ENCODE measurements around the gene ORAI2. TPM values are rescaled to one million over a fixed set of nuclear protein-coding genes. Genes with fewer than 3 reads are reported as not detected.
A peak's percentile ranks its signal among the peaks of the same experiment; 100 is the strongest.

The ORAI2 gene
- total and polyA plus RNA-seq, 2 of the 4 experiments (the other 2 are of a cell fraction): 52.0 to 58.3 TPM

DNA sequence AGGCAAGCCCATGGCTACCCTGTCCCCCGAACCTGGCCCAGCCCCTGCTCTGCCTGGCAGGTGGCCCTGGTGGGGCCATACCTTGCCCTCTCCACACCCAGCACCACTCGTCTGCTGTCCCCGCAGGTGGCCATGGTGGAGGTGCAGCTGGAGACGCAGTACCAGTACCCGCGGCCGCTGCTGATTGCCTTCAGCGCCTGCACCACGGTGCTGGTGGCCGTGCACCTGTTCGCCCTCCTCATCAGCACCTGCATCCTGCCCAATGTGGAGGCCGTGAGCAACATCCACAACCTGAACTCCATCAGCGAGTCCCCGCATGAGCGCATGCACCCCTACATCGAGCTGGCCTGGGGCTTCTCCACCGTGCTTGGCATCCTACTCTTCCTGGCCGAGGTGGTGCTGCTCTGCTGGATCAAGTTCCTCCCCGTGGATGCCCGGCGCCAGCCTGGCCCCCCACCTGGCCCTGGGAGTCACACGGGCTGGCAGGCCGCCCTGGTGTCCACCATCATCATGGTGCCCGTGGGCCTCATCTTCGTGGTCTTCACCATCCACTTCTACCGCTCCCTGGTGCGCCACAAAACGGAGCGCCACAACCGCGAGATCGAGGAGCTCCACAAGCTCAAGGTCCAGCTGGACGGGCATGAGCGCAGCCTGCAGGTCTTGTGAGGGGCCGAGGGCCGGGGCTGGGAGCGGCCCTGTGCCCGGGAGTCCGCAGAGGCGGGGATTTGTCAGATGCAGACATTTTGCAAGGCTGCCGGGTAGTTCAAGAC, 13.2 kb downstream of the ORAI2 start (continued):
- TF ChIP-seq NFE2L2 (IDR thresholded peaks at IDR 0.05; ENCODE audit: low read depth, low read length): no peak

DNA sequence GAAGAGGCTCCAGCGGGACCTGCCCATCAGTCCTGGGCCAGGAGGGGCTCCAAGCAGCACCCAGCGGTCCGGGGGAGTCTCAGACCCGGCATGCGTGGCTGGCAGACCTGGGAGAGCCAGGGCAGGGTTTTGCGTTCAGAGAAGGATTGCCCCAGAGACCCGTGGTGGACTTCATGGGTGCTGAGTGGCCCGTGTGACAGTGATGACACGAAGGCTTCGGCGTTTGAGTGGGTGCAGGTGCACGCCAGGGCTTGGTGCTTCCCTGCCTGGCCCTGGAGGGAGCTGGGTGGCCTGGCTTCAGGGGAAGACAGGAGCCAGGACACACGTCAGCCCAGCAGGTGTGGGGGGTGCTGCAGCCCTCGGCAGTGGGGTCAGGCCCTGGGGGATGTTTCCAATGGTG, 13.9 kb downstream of the ORAI2 start:
- Histone ChIP-seq H2BK120ac (ENCODE audit: low read depth, low read length) (no peak overlapping the region), H3K4me3 (ENCODE audit: insufficient read depth, low read depth, low read length) (no peak overlapping the region), H2AK5ac (ENCODE audit: low read depth, low read length) (no peak overlapping the region; the same call in 1 of the 2 replicates), H3K23ac (ENCODE audit: low read depth, low read length) (no peak overlapping the region), H3K4ac (ENCODE audit: low read depth, low read length) (no peak overlapping the region), H4K20me1 (ENCODE audit: insufficient read depth, low read length) (peaks cover 4% of the 10 kb centered on the region; the same call in 1 of the 2 replicates), H3K9me3 (ENCODE audit: control insufficient read depth, insufficient read depth, low read length) (no peaks in the 10 kb centered on the region), H2AK9ac (replicated peaks; ENCODE audit: low read depth, low read length, poor library complexity) (peak overlapping the region; percentile 82), H3K9ac (ENCODE audit: low read depth, low read length) (no peak overlapping the region), H3K18ac (ENCODE audit: low read depth, low read length) (no peak overlapping the region), H3K4me1 (ENCODE audit: control insufficient read depth, insufficient read depth, low read length) (peaks cover 4% of the 10 kb centered on the region; the same call in 1 of the 2 replicates), H3K36me3 (ENCODE audit: control insufficient read depth, insufficient read depth, low read length) (peaks cover 23% of the 10 kb centered on the region), H4K5ac (ENCODE audit: low read depth, low read length) (no peak overlapping the region), H2BK15ac (ENCODE audit: low read depth, low read length) (no peak overlapping the region), H3K27me3 (ENCODE audit: control insufficient read depth, insufficient read depth, low read length) (no peaks in the 10 kb centered on the region), H4K91ac (ENCODE audit: insufficient read depth, low read depth, low read length) (no peak overlapping the region), H2BK5ac (ENCODE audit: low read depth, low read length, poor library complexity, severe bottlenecking) (no peak overlapping the region), H3K9me1 (ENCODE audit: insufficient read depth, low read length) (no peaks in the 10 kb centered on the region; the same call in 1 of the 2 replicates), H3K14ac (replicated peaks; ENCODE audit: low read depth, low read length) (no peak overlapping the region), H4K8ac (ENCODE audit: low read depth in 2 of 2, low read length in 2 of 2) (no peak overlapping the region), H3K79me1 (ENCODE audit: low read depth in 1 of 2, low read length in 2 of 2) (peaks cover 0 to 15% of the 10 kb centered on the region in 2 experiments; a peak in 1 of 4 replicates), H2BK20ac (ENCODE audit: low read depth, low read length) (no peak overlapping the region), H3K27ac (ENCODE audit: insufficient read depth, low read length) (no peak overlapping the region), H3K4me2 (ENCODE audit: low read depth, low read length) (no peak overlapping the region), H3K56ac (ENCODE audit: extremely low read depth, insufficient read depth, low read length) (no peak overlapping the region), H2AFZ (replicated peaks; ENCODE audit: low read length, poor library complexity) (no peak overlapping the region)
- intact Hi-C loops (cut with micrococcal nuclease): no loop called here
- DNase-seq: no peak
- dilution Hi-C loops (cut with HindIII; ENCODE audit: low sequenced_read_pairs, unreplicated experiment): no loop called here
- in situ Hi-C loops (cut with MboI; ENCODE audit: low sequenced_read_pairs): no loop called here
- ChIA-PET POLR2A (ENCODE audit: unreplicated experiment) (no interaction called here), CTCF (no interaction called here)
- WGBS, 2 experiments (ENCODE audit: extremely low coverage in 2 of 2, insufficient read length in 1 of 2): 91% methylated on average over 9 of the region's 14 CpGs; no CpG with 5 or more reads in 1 of the 2 experiments
- BruUV-seq (replicated peaks): no TSS peak
- no peak for ATAC-seq (ENCODE audit: low read depth)
- TF ChIP-seq MAFK (IDR thresholded peaks at IDR 0.05; ENCODE audit: low read depth, low read length) (no peak), RCOR1 (IDR thresholded peaks at IDR 0.05; ENCODE audit: insufficient replicate concordance, low read length) (no peak), FOS (IDR thresholded peaks at IDR 0.05; ENCODE audit: low read depth, low read length) (no peak), NFE2L2 (IDR thresholded peaks at IDR 0.05; ENCODE audit: low read depth, low read length) (no peak), POLR2A (IDR thresholded peaks at IDR 0.05; ENCODE audit: low read depth, low read length) (no peak), RFX5 (IDR thresholded peaks at IDR 0.05; ENCODE audit: low read depth, low read length) (no peak), BHLHE40 (IDR thresholded peaks at IDR 0.05; ENCODE audit: low read depth, low read length) (no peak), RAD21 (IDR thresholded peaks at IDR 0.05; ENCODE audit: low read length) (no peak), MXI1 (IDR thresholded peaks at IDR 0.05; ENCODE audit: borderline replicate concordance, low read depth, low read length) (no peak), SMC3 (IDR thresholded peaks at IDR 0.05; ENCODE audit: low read depth, low read length) (no peak), MAZ (IDR thresholded peaks at IDR 0.05; ENCODE audit: borderline replicate concordance, low read depth, low read length) (no peak), CEBPB (IDR thresholded peaks at IDR 0.05; ENCODE audit: low read depth, low read length) (no peak)
- TF ChIP-seq, protein P1, sequence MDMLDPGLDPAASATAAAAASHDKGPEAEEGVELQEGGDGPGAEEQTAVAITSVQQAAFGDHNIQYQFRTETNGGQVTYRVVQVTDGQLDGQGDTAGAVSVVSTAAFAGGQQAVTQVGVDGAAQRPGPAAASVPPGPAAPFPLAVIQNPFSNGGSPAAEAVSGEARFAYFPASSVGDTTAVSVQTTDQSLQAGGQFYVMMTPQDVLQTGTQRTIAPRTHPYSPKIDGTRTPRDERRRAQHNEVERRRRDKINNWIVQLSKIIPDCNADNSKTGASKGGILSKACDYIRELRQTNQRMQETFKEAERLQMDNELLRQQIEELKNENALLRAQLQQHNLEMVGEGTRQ (IDR thresholded peaks at IDR 0.05; ENCODE audit: low read depth, low read length): no peak
- TF ChIP-seq, protein P2, sequence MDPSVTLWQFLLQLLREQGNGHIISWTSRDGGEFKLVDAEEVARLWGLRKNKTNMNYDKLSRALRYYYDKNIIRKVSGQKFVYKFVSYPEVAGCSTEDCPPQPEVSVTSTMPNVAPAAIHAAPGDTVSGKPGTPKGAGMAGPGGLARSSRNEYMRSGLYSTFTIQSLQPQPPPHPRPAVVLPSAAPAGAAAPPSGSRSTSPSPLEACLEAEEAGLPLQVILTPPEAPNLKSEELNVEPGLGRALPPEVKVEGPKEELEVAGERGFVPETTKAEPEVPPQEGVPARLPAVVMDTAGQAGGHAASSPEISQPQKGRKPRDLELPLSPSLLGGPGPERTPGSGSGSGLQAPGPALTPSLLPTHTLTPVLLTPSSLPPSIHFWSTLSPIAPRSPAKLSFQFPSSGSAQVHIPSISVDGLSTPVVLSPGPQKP (IDR thresholded peaks at IDR 0.05; ENCODE audit: borderline replicate concordance, low read depth, low read length): no peak

Data from IMR-90 (cell line).